A673 (cell line): ENCODE measurements around the gene MTHFD2L.

Experiments used
- EZH2 ChIP-seq: fragments of 200-600 bp; sonication (generic); IDR thresholded peaks from 2 replicates; pipeline ENCODE4 v1.6.1; 2017; ENCODE audit warnings: borderline replicate concordance, low read depth, mild to moderate bottlenecking, mixed read lengths, antibody characterized with exemption, low read length; ENCODE audit not compliant: poor library complexity, severe bottlenecking
- TF ChIP-seq, protein P1 (sequence below): fragments of 300-800, 200-600 bp; sonication (generic); conservative IDR thresholded peaks from 2 replicates; pipeline ENCODE4 v1.5.1; 2017; ENCODE audit warnings: low read depth, mild to moderate bottlenecking, antibody characterized with exemption, low read length, moderate library complexity, mixed read lengths

DNA sequence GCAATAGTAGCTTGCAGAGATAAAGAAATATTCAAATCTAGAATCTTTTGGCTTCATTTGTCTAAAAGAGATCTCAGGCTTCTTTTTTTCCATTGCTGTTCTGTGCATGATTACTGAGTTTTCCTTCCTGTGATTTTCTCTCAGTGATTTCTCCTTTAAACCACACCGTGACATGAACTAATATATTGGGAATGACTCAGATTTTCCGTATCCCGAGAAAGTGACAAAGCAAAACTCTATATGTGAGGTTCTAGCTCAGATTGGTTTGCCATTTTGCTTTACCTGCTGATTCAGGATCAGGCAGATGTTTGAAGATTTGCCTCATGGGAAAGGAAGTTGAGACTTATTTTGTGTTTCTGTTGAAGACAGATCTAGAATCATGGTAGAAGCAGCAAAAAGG is 59.4 kb downstream of the MTHFD2L start:
- TF ChIP-seq, protein P1, sequence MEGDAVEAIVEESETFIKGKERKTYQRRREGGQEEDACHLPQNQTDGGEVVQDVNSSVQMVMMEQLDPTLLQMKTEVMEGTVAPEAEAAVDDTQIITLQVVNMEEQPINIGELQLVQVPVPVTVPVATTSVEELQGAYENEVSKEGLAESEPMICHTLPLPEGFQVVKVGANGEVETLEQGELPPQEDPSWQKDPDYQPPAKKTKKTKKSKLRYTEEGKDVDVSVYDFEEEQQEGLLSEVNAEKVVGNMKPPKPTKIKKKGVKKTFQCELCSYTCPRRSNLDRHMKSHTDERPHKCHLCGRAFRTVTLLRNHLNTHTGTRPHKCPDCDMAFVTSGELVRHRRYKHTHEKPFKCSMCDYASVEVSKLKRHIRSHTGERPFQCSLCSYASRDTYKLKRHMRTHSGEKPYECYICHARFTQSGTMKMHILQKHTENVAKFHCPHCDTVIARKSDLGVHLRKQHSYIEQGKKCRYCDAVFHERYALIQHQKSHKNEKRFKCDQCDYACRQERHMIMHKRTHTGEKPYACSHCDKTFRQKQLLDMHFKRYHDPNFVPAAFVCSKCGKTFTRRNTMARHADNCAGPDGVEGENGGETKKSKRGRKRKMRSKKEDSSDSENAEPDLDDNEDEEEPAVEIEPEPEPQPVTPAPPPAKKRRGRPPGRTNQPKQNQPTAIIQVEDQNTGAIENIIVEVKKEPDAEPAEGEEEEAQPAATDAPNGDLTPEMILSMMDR = no peak
- no peak for TF ChIP-seq EZH2
